Heart left ventricle (tissue), 16 donors: ENCODE data around the gene FAHD2A. TPM values are rescaled to one million over a fixed set of nuclear protein-coding genes. Genes with fewer than 3 reads are reported as not detected.

Source experiments
- ATAC-seq, 4 donors: fragments of 200-7000 bp; cut with Tn5 transposase; one replicate each; pipeline ENCODE4 v1.9.1; 2020 to 2022; ENCODE audit warnings: moderate library complexity in 4 of 4, mild to moderate bottlenecking in 3 of 4, moderate number of reproducible peaks in 1 of 4
- DNase-seq, 5 donors: peaks; one replicate each; pipeline ENCODE4 v3.0.0-alpha.2; 2020
- H3K27ac ChIP-seq, 12 donors: fragments of 200-600 bp; sonication (generic) in 4 of 12; one replicate each; pipeline versions ENCODE4 v1.5.0 to v1.8.0; 2016 to 2022; ENCODE audit warnings: mild to moderate bottlenecking in 2 of 12
- H3K27me3 ChIP-seq, 9 donors: fragments of 200-600 bp; sonication (generic) in 2 of 9; one replicate each; pipeline versions ENCODE4 v1.5.1 to v1.8.0; 2016 to 2022; ENCODE audit warnings: mild to moderate bottlenecking in 3 of 9
- H3K36me3 ChIP-seq, 9 donors: fragments of 200-600 bp; sonication (generic) in 2 of 9; one replicate each; pipeline versions ENCODE4 v1.5.0 to v1.8.0; 2018 to 2022; ENCODE audit warnings: mild to moderate bottlenecking in 2 of 9
- H3K4me1 ChIP-seq, 12 donors: fragments of 200-600 bp; sonication (generic) in 4 of 12; one replicate each; pipeline versions ENCODE4 v1.5.0 to v1.8.0; 2016 to 2022; ENCODE audit warnings: mild to moderate bottlenecking in 3 of 12
- H3K4me3 ChIP-seq, 12 donors: fragments of 200-600 bp; sonication (generic) in 4 of 12; one replicate each; pipeline versions ENCODE4 v1.5.0 to v1.8.0; 2017 to 2022; ENCODE audit warnings: mild to moderate bottlenecking in 9 of 12, moderate library complexity in 4 of 12
- H3K9me3 ChIP-seq, 12 donors: fragments of 200-600 bp; sonication (generic) in 4 of 12; one replicate each; pipeline versions ENCODE4 v1.5.0 to v1.8.0; 2016 to 2022; ENCODE audit warnings: mild to moderate bottlenecking in 1 of 12
- CTCF ChIP-seq, 12 donors: fragments of 200-600 bp; sonication (generic) in 4 of 12; IDR thresholded peaks; one replicate each; pipeline versions ENCODE4 v1.5.0 to v1.8.0; 2018 to 2022; ENCODE audit warnings: antibody characterized with exemption in 12 of 12, mild to moderate bottlenecking in 5 of 12
- POLR2A ChIP-seq, 2 donors: fragments of 450-650 bp; IDR thresholded peaks; one replicate each; pipeline ENCODE4 v1.6.1; 2017; ENCODE audit warnings: antibody characterized with exemption in 2 of 2, mild to moderate bottlenecking in 2 of 2, moderate library complexity in 2 of 2
- WGBS, 4 donors: extraction: QIAGEN DNeasy Blood & Tissue Kit in 2 of 4; methylation state at CpG; one replicate each; pipeline versions ENCODE4 v1.1.5 to v1.1.7; 2013 to 2018; 5-methylcytosine and 5-hydroxymethylcytosine counted together
- intact Hi-C, 10 donors: fragments of 100-400 bp; cut with DNase I; formaldehyde crosslinking; loops; one replicate each; pipeline versions ENCODE4 v1.11.1 to v1.14.2; 2022
- polyA plus RNA-seq, 2 donors: library from polyadenylated mRNA; stranded (reverse); fragments of 200-250 nt; gene quantifications; one replicate each; pipeline ENCODE4 v1.2.3, GENCODE V29; 2013
- total RNA-seq, 9 donors: library from RNA; depleted of rRNA in 2 of 9; stranded (reverse); fragments of >200 nt in 2 of 9; fragmentation: NEBNext Ultra II Directional in 3 of 9; extraction: Animal tissue kit (Norgen Biotek cat#: 25700) in 3 of 9; gene quantifications; one replicate each; pipeline versions ENCODE4 v1.1.0 to v1.2.4, GENCODE V29; 2016 to 2023
- donor health status: ischemic (EF 13 %, LVEDD 7.1; RV severe dilation, severe dysfunction).
- donor health status: healthy with polysubstance abuse.
- donor health status: DM: no; HTN: yes; CAD: no.
- donor health status: DM: no; HTN: no; CAD: no.
- donor health status: ischemic (EF 25% LVEDD 6.9; RV normal size, moderate dysfunction).
- donor health status: ischemic (EF 25% LVEDD 5.7; RV mildly dilated, moderate dysfunction).
- donor health status: healthy.
- donor health status: DM: yes; HTN: yes; CAD: no.
- donor health status: ischemic (EF 35%, LVEDD 5.7; RV mildly dilated, moderate dysfunction).
- donor health status: nonischemic (EF 11% LVEDD 7.7; RV severe dilation, severe dysfunction).
- donor health status: DM: yes; HTN: yes; CAD: no.
- donor health status: PGD.
- donor health status: ischemic (EF 29% LVEDD 5.4; RV normal size, mild dysfunction).
- donor health status: nonischemic (EF 23%, LVEDD 6.1; RV moderate dilation, normal function).

Gene FAHD2A
- total and polyA plus RNA-seq, 11 donors, result 26.2 to 51.7 (median 34.6) TPM

- H3K9me3 ChIP-seq, result no peaks in the 10 kb centered on the region
- DNase-seq (no peak), ATAC-seq (no peak)
- no peak overlapping the region for H3K27ac ChIP-seq
- no peak overlapping the region for H3K4me3 ChIP-seq
- TF ChIP-seq POLR2A (IDR thresholded peaks at IDR 0.05) (no peak), CTCF (IDR thresholded peaks at IDR 0.05) (no peak)
- peaks cover 0 to 6% (median 0%) of the 10 kb centered on the region in 9 donors for H3K36me3 ChIP-seq
- intact Hi-C loops, result no loop called here
- WGBS, 4 donors, result 92 to 94% (median 93%) methylated on average over 16 to 20 of the region's 20 CpGs
- H3K4me1 ChIP-seq, result peaks cover 0 to 21% (median 2%) of the 10 kb centered on the region in 12 donors
- no peaks in the 10 kb centered on the region for H3K27me3 ChIP-seq
These were observed 20.3 kb upstream of the FAHD2A start for GRCh38 chr2:95382192-95382591.

GRCh38 chr2:95382686-95383634 is 19.5 kb upstream of the FAHD2A start:
- Histone ChIP-seq H3K9me3 (no peaks in the 10 kb centered on the region), H3K27me3 (no peaks in the 10 kb centered on the region), H3K27ac (no peak overlapping the region), H3K36me3 (peaks cover 0 to 2% (median 0%) of the 10 kb centered on the region in 9 donors), H3K4me1 (peaks cover 0 to 21% (median 2%) of the 10 kb centered on the region in 12 donors), H3K4me3 (no peak overlapping the region)
- 83 to 89% (median 87%) methylated on average over 7 to 14 of the region's 14 CpGs for WGBS, 4 donors
- TF ChIP-seq CTCF (IDR thresholded peaks at IDR 0.05) (no peak), POLR2A (IDR thresholded peaks at IDR 0.05) (no peak)
- intact Hi-C loops, result no loop called here
- ATAC-seq (no peak), DNase-seq (no peak)

DNA sequence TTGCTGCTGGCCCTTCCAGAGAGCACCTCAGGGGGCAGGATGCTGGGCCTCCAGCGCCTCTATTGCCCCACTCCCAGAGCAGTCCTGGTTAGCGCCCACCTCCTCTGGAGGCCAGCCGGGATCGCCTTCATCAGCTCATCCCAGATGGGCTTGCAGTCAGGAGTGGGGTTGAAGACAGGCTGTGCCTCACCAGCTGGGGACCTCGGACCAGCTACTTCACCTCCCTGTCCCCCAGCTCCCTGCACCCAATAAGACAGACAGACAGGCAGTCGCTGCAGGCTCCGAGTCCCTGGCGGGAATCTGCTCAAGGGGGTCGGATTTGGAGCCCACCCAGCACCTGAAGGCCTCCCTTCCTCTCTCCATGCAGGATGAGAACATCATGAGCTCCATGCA is 18.9 kb upstream of the FAHD2A start:
- peaks cover 0 to 6% (median 0%) of the 10 kb centered on the region in 9 donors for H3K27me3 ChIP-seq
- no peak for ATAC-seq
- 79 to 90% (median 88%) methylated on average over 5 to 9 of the region's 9 CpGs for WGBS, 4 donors
- DNase-seq, result no peak
- no peaks in the 10 kb centered on the region for H3K9me3 ChIP-seq
- no peaks in the 10 kb centered on the region for H3K36me3 ChIP-seq
- intact Hi-C loops, result no loop called here
- no peak overlapping the region for H3K27ac ChIP-seq
- H3K4me3 ChIP-seq, result no peak overlapping the region
- TF ChIP-seq CTCF (IDR thresholded peaks at IDR 0.05) (no peak), POLR2A (IDR thresholded peaks at IDR 0.05) (no peak)
- peaks cover 0 to 21% (median 2%) of the 10 kb centered on the region in 12 donors for H3K4me1 ChIP-seq

DNA sequence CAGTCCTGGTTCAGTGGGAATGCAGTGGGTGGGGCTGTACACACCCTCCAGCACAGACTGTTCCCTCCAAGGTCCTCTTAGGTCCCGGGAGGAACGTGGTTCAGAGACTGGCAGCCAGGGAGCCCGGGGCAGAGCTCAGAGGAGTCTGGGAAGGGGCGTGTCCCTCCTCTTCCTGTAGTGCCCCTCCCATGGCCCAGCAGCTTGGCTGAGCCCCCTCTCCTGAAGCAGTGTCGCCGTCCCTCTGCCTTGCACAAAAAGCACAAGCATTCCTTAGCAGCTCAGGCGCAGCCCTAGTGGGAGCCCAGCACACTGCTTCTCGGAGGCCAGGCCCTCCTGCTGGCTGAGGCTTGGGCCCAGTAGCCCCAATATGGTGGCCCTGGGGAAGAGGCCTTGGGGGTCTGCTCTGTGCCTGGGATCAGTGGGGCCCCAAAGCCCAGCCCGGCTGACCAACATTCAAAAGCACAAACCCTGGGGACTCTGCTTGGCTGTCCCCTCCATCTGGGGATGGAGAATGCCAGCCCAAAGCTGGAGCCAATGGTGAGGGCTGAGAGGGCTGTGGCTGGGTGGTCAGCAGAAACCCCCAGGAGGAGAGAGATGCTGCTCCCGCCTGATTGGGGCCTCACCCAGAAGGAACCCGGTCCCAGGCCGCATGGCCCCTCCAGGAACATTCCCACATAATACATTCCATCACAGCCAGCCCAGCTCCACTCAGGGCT is 17.5 kb upstream of the FAHD2A start:
- Histone ChIP-seq H3K36me3 (no peaks in the 10 kb centered on the region), H3K4me3 (no peak overlapping the region), H3K4me1 (peaks cover 0 to 21% (median 6%) of the 10 kb centered on the region in 12 donors), H3K27ac (no peak overlapping the region), H3K27me3 (peaks cover 0 to 6% (median 0%) of the 10 kb centered on the region in 9 donors), H3K9me3 (no peaks in the 10 kb centered on the region)
- no peak for DNase-seq
- TF ChIP-seq CTCF (IDR thresholded peaks at IDR 0.05), result no peak
- TF ChIP-seq POLR2A (IDR thresholded peaks at IDR 0.05), result no peak
- intact Hi-C loops, result loop anchor here in 1 of 10 donors (5.0 kb wide), 1 partner anchor 38 kb away; no protein-coding TSS in a partner anchor
- WGBS, 4 donors, result 36 to 61% (median 43%) methylated on average over 8 to 12 of the region's 12 CpGs
- peak in 3 of 4 donors; percentile 30 to 58 (median 39) for ATAC-seq
